Central memory CD4-positive, alpha-beta T cell (primary cell): Measurements from ENCODE around the gene IMP3.

Experiments used
- DNase-seq: peaks from one replicate; pipeline ENCODE4 v3.0.0; 2022

IMP3 gene

DNA sequence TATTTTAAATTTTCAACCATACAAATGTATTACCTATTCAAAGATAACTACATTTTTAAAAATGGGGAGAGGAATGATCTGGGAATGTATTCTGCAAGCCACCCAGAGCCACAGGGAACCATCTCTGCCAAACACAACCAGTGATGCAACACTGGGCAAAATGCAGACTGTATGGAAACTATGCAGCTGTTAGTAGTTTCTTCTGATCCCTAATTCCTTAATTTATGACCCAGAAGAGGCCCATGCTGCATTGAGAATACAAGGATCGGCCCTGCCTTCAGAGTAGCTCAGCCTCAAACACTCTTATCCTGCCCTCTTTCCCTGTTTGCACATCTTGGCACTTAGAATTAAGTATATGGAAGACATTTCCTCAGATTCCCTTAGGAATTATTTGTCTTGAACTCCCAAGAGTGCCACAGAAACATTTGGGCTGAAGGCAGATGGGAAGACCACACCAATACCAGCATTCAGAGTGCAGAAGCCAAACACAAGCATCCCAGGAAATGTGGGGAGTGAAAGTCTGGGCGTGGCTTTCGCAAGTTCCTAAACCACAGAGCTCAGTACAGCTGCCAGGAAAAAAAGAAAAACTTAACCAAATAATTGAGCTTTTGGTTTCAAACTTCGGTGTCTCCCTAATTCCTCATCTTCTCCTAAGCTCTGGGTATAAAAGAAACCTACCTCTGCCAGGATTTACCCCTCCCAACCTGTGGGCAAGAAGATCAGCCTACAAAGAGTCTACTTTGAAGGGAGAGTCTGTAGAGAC, 19.8 kb downstream of the IMP3 start:
- DNase-seq = no peak

DNA sequence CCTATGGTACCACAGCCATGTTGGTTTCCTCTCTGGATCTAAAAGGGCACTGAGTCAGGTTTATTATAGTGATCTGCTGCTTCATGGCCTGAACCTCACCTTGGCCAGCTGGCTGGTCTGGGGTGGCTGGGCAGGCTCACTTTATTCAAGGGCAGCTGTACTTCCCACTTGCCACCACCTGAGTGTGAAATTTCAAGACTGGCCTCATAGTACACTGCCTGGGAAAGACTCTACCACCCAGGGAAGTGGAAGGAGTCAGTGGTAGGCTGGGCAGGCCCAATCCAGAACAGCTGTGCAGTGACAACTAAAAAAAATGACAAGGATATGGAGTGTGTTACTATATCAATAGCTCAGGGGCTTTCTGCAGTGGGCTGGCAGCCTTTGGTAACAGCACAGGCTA, 23.3 kb downstream of the IMP3 start:
- DNase-seq = no peak

DNA sequence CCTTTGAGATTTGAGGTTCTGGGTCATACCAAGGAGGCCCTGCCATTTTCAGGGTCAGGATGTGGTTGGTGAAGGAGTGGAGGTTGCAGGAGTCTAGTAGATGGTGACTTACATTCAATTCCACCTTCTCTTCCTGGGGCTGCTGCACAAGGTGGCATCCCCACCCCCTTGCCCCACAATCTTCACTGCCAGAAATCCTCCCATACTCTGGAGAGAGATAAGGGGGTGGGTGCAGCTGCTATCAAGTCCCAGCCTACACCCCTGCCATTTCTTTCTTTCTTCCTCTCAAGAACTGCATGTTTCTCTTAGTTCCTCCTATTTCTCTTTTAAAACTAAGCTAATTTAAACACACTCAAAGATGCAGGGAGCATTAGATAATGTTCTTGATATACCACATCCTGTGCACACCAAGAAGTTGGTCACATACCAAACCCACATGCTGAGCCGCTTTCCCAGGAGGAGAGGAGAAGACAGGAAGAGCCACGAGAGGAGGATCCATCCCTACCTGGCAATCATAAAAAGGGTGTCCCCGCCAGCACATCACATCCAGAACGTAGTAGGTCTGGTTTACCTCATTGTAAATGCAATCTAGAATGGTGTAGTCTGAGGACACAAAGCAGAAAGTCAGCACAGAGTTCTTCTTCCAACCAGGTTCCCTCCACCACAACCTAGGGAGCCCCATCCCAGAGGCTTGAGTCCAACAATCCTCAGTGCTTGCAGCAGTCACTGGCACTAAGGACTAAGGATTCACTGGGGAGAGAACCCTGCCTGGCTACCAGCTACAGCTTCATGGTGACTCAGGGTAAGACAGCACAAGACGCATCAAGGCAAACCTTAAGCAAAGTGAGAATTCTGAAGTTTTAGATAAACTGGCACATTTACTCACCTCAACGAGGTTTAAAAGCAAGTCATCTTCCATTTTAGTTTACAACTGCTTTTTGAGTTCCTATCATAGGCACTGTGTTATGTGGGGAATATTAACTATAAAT, 33.0 kb downstream of the IMP3 start:
- peak; percentile 50 for DNase-seq

DNA sequence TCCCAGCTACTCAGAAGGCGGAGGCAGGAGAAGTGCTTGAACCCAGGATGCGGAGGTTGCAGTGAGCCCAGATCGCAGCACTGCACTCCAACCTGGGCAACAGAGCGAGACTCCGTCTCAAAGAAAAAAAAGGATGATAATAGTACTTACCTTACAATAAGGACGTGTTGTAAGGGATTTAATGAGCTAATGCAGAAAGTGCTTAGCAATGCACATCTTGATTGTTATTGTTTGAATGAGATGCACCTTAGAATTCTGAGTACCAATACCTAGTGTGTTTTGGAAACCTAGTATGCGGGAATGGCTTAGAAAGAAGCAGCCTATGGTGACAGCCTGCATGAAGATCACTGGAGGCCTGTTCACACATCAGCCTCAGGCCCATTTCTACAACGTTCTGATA, 34.0 kb downstream of the IMP3 start:
- no peak for DNase-seq

DNA sequence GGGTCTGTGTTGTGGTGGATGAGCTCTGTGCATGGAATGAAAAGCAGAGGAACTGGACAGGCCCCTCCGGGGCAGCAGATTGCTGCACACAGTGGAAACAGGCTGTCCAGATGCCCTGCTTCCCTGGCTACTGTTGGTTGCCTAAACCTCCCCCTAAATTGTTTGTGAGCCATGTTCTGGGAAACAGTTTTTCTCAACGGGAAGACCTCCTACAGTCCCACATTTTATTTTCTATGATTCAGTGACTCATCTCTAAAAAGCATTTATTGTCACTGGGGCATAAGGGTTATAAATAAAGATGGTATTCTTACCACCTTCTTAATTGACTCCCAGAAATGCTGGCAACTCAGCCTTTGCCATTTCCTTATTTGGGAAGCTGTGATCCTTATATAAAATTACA, 40.6 kb downstream of the IMP3 start:
- DNase-seq = no peak

DNA sequence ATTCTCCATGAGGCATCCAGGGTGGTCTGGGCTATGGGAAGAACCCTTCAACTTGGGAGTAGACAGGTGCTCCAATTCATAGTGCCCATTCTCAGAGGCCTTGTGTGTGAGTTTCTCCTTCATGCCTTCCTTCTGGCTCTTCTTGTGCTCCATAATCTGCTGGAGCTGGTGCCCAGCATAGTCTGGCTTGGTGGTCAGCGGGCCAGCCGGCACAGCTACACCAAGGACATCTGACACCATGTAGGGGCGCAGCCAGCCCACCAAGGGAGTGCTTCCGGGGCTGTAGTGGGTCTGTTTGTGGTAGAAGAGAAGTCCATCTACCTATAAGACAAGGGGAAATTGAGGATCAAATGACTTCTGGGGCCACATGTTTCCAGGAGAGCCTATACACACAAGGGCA, 41.7 kb downstream of the IMP3 start:
- DNase-seq = no peak

DNA sequence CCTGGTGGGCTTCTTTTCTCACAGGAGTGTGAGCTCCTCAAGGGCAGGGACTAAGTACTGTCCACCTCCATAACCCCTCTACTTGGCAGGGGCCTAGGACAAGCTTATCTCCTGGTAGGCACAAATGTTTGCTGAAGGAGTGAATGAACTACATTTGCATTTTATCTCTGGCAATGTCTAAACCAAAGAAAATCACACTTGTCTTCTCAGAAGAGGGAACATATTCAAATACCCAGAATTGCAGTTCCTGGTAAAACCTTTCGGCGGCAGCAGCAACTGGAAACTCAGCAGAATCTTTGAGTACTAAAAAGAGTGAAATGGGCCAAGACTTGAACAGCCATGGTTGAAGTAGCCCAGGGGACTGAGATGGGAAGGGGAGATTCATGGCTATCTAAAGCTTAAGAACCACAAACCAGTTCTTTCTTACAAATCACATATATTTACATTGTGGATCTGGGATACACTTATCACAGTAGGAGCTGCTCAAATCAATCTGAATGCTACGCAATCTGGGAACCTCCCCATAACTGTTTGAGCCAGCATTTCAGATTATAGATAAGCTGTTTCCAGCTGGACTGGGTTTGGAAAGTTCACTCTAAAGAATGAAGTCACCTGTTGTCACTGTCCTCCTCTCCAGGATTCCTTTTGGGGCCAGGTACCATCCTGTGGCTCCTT, 42.2 kb downstream of the IMP3 start:
- peak; percentile 31 for DNase-seq

DNA sequence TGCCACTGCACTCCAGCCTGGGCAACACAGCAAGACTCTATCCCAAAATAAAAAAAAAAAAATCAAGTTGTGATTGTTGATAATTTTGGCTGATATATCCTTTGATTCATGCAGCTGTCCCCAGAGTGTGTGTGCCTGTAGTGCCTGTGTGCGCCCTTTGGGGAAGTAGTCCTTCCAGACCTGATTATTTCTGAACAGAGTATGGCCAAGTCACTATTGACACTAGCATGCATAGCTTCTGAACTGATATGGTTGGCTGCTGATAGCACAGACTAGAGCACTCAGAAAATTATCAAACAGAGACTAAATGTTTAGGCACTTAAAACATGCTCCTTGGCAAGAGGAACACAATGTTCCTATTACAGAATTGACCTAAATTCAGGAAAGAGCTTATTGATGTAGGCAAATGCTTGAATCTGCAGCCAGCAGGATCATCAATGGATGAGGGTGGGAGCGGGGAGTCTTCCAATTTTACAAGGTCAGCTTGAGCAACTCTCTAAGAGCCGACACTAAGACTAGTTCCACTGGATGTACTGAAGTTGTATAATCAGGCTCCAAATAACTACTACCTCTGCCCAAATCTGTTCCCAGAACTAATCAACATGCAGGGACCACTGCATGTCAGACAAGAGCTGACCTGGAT, 43.2 kb downstream of the IMP3 start:
- DNase-seq = no peak

DNA sequence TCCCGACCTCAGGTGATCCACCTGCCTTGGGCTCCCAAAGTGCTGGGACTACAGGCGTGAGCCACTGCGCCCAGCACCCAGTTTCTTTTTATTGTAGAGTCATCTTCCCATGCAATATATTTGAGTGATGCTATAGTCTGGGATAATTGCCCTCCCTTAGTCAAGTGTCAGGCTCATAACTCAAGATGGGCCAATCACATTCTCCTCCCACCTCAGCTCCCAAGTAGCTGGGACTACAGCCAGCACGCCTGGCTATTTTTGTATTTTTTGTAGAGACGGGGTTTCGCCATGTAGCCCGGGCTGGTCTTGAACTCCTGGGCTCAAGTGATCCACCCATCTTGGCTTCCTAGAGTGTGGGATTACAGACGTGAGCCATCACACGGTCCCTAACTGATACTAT, 45.7 kb downstream of the IMP3 start:
- DNase-seq = no peak

DNA sequence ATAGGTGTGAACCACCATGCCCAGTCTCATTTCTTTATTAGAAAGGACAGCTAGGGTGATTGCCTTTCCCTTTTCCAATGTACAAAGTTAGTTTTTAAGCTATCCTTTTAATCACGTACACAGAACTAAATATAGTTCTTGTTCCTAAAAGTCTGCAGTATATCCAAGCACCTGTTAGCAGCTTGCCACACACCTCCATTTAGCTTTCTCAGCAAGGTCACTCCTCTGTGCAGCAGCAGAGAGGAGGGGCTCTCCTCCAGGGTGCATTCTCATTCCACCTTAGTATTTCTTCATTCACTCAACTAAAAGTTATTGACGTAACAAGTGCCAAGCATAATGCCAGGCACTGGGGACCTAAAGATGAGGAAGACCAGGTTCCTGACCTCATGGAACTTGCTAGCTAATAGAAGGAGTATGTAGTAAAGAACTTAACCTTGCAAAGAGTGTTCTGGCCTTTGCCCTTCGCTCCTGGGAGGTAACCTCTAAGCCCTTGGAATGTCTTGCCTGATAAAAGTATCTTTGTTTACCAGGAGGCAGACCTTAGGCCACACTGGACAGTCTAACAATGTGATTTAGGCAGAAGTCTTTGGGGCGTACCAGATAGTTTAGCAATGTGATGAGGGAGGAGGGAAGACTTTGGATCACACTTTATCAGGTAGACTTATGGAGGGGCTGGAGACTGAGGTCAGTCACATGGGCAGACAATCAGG, 48.2 kb downstream of the IMP3 start:
- DNase-seq = no peak

DNA sequence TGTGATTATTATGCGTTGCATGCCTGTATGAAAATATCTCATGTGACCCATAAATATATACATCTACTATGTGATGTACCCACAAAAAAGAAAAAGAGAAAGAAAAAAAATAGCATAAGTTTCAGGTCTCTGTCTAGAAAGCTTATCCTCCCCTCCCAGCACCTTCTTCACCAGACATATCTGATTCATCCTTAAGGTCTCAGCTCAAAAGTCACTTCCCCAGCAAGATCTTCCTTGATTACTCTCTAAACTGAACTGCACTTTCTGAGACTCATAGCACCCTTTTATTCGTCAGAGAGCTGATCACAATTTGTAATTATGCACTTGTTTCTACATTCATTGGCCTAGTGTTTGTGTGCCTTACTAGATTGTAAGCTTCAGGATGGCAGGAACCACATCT, 49.8 kb downstream of the IMP3 start:
- no peak for DNase-seq
